HepG2 (cell line): ENCODE data around the gene JPH4. TPM values are rescaled to one million over a fixed set of nuclear protein-coding genes. Genes with fewer than 3 reads are reported as not detected.

Experiments
- ATAC-seq: fragments of 200-7000 bp; cut with Tn5 transposase; 3 replicates; pipeline ENCODE4 v1.9.1; 2020; ENCODE audit warnings: mild to moderate bottlenecking, moderate library complexity
- BruUV-seq: library from RNA; stranded (reverse); fragments of 400-500 nt; replicated peaks from 2 replicates; lab custom pipeline; 2021; lab: Mats Ljungman, UMichigan
- CTCF ChIA-PET: fragments of 300-600 bp; formaldehyde crosslinking; extraction: SDS; loops from one replicate; lab custom pipeline; 2021; ENCODE audit warnings: low total read pairs, inconsistent platforms, low intra/inter-chr PET ratio; lab: Yijun Ruan, JAX
- POLR2A ChIA-PET: fragments of 350-600 bp; sonication (Branson Sonifier 250); formaldehyde crosslinking; loops from one replicate; lab custom pipeline; 2020; ENCODE audit warnings: antibody characterized with exemption, inconsistent platforms; lab: Yijun Ruan, JAX
- DNase-seq: peaks from one replicate; pipeline ENCODE4 v3.0.0-alpha.2; 2015; ENCODE audit warnings: low spot score
- FAIRE-seq: peaks from 3 replicates; lab custom pipeline; 2011; peaks lifted over from hg19 to GRCh38; lab: Jason Lieb, UNC
- H2AFZ ChIP-seq: one replicate; pipeline ENCODE4 v1.6.1; 2011; ENCODE audit warnings: low read length, inconsistent platforms
- H3K27ac ChIP-seq: fragments of 300-600 bp; 3 replicates; pipeline ENCODE4 v1.8.0; 2011; ENCODE audit warnings: mixed run types, mild to moderate bottlenecking, mixed read lengths, low read length, inconsistent platforms; ENCODE audit not compliant: insufficient read depth; ENCODE audit errors: extremely low read length
- H3K27me3 ChIP-seq, 2 experiments: fragments of 200-600 bp in 1 of 2; 2 replicates in 1 of 2; 3 replicates in 1 of 2; pipeline versions ENCODE4 v1.6.0 to v1.8.0; 2011; ENCODE audit warnings: low read length in 2 of 2, mild to moderate bottlenecking in 2 of 2, moderate library complexity in 2 of 2, inconsistent platforms in 1 of 2; ENCODE audit not compliant: insufficient read depth in 2 of 2, control insufficient read depth in 1 of 2
- H3K36me3 ChIP-seq, 2 experiments: fragments of 200-600 bp in 1 of 2; replicated peaks in 1 of 2; 2 replicates in 1 of 2; 3 replicates in 1 of 2; pipeline versions ENCODE4 v1.5.1 to v1.8.0; 2011; ENCODE audit warnings: low read length in 2 of 2, inconsistent platforms in 1 of 2; ENCODE audit not compliant: insufficient read depth in 2 of 2, control insufficient read depth in 1 of 2
- H3K4me1 ChIP-seq: 2 replicates; pipeline ENCODE4 v1.5.1; 2012; ENCODE audit warnings: low read length, inconsistent platforms; ENCODE audit not compliant: insufficient read depth
- H3K4me2 ChIP-seq: 2 replicates; pipeline ENCODE4 v1.6.0; 2011; ENCODE audit warnings: low read depth, low read length, inconsistent platforms
- H3K4me3 ChIP-seq, 3 experiments: fragments of 200-600 bp in 1 of 3; sonication (generic), shearing (Covaris generic) in 1 of 3; replicated peaks in 1 of 3; 2 replicates each; pipeline ENCODE4 v1.5.1; 2011 to 2016; ENCODE audit warnings: low read length in 3 of 3, inconsistent platforms in 2 of 3, low read depth in 2 of 3, mild to moderate bottlenecking in 2 of 3, control low read depth in 1 of 3, mixed read lengths in 1 of 3; ENCODE audit not compliant: insufficient read depth in 1 of 3
- H3K79me2 ChIP-seq: one replicate; pipeline ENCODE4 v1.6.1; 2011; ENCODE audit warnings: low read length, inconsistent platforms; ENCODE audit not compliant: insufficient read depth
- H3K9ac ChIP-seq: 2 replicates; pipeline ENCODE4 v1.6.0; 2011; ENCODE audit warnings: mild to moderate bottlenecking, low read depth, low read length, inconsistent platforms; ENCODE audit not compliant: insufficient read depth
- H3K9me3 ChIP-seq: 2 replicates; pipeline ENCODE4 v1.5.1; 2012; ENCODE audit warnings: mild to moderate bottlenecking, low read length
- H4K20me1 ChIP-seq: 2 replicates; pipeline ENCODE4 v1.6.0; 2011; ENCODE audit warnings: inconsistent platforms, mild to moderate bottlenecking, low read length, moderate library complexity; ENCODE audit not compliant: insufficient read depth
- ATM ChIP-seq: fragments of 450-650 bp; IDR thresholded peaks from 2 replicates; pipeline ENCODE4 v1.7.1; 2017; ENCODE audit warnings: mild to moderate bottlenecking, borderline replicate concordance
- CEBPZ ChIP-seq: IDR thresholded peaks from 2 replicates; pipeline ENCODE4 v1.6.1; 2012; ENCODE audit warnings: low read length, improper control_type of control experiment
- HNF4A ChIP-seq: sonication (generic); formaldehyde crosslinking; IDR thresholded peaks from 2 replicates; pipeline ENCODE4 v1.4.0; 2020; ENCODE audit warnings: missing genetic modification reagents
- HNRNPL ChIP-seq: fragments of 200-400 bp; formaldehyde crosslinking; IDR thresholded peaks from 2 replicates; pipeline ENCODE4 v1.6.1; 2017; ENCODE audit warnings: mild to moderate bottlenecking, low read depth, low read length
- KAT2B ChIP-seq: fragments of 150-350 bp; IDR thresholded peaks from 2 replicates; pipeline ENCODE4 v1.6.1; 2014; ENCODE audit warnings: low read depth, low read length, borderline replicate concordance
- KLF11 ChIP-seq: IDR thresholded peaks from 2 replicates; pipeline ENCODE4 v1.6.1; 2016; ENCODE audit warnings: missing compliant biosample characterization
- MXD1 ChIP-seq: sonication (generic); formaldehyde crosslinking; IDR thresholded peaks from 2 replicates; pipeline ENCODE4 v1.4.0; 2020; ENCODE audit warnings: mild to moderate bottlenecking, missing genetic modification reagents
- PRPF4 ChIP-seq: fragments of 200-400 bp; formaldehyde crosslinking; IDR thresholded peaks from 2 replicates; pipeline ENCODE4 v1.6.1; 2016; ENCODE audit warnings: low read length, low read depth; ENCODE audit not compliant: poor library complexity, severe bottlenecking
- RARA ChIP-seq: IDR thresholded peaks from 2 replicates; pipeline ENCODE4 v1.6.1; 2016; ENCODE audit warnings: missing genetic modification reagents, missing compliant biosample characterization
- RXRB ChIP-seq: IDR thresholded peaks from 2 replicates; pipeline ENCODE4 v1.6.1; 2016; ENCODE audit warnings: borderline replicate concordance, missing genetic modification reagents, missing compliant biosample characterization
- SP2 ChIP-seq: sonication (generic); formaldehyde crosslinking; IDR thresholded peaks from 2 replicates; pipeline ENCODE4 v1.5.1; 2020; ENCODE audit warnings: mild to moderate bottlenecking, missing genetic modification reagents
- YEATS2 ChIP-seq: sonication (generic); formaldehyde crosslinking; IDR thresholded peaks from 2 replicates; pipeline ENCODE4 v1.4.0; 2020; ENCODE audit warnings: missing genetic modification reagents, borderline replicate concordance
- ZBTB20 ChIP-seq: sonication (generic); formaldehyde crosslinking; IDR thresholded peaks from 2 replicates; pipeline ENCODE4 v1.8.1; 2023; ENCODE audit warnings: missing genetic modification reagents, low read depth, mild to moderate bottlenecking, borderline replicate concordance
- ZNF17 ChIP-seq: sonication (generic); formaldehyde crosslinking; IDR thresholded peaks from 2 replicates; pipeline ENCODE4 v1.5.0; 2020; ENCODE audit warnings: mild to moderate bottlenecking, missing genetic modification reagents
- ZNF546 ChIP-seq: sonication (generic); formaldehyde crosslinking; conservative IDR thresholded peaks from 2 replicates; pipeline ENCODE4 v1.8.1; 2023; ENCODE audit warnings: mild to moderate bottlenecking, missing genetic modification reagents
- ZNF800 ChIP-seq: sonication (generic); formaldehyde crosslinking; IDR thresholded peaks from 2 replicates; pipeline ENCODE4 v1.4.0; 2020; ENCODE audit warnings: missing genetic modification reagents
- ZUFSP ChIP-seq: sonication (generic); formaldehyde crosslinking; IDR thresholded peaks from 2 replicates; pipeline ENCODE4 v1.9.0; 2021; ENCODE audit warnings: missing genetic modification reagents, mild to moderate bottlenecking, borderline replicate concordance
- WGBS: methylation state at CpG from one replicate; pipeline ENCODE4 v1.1.6; 2017; ENCODE audit warnings: low lambda C conversion rate; 5-methylcytosine and 5-hydroxymethylcytosine counted together
- in situ Hi-C: cut with HindIII; loops from 2 replicates; pipeline ENCODE4 v1.10.0; 2017; ENCODE audit warnings: low pct_unique_long_range_greater_than_20kb; ENCODE audit not compliant: extremely low pct_ligation_motif_present
- intact Hi-C: fragments of 100-400 bp; cut with micrococcal nuclease; formaldehyde crosslinking; loops from one replicate; pipeline ENCODE4 v1.10.0; 2022; ENCODE audit not compliant: unreplicated experiment
- polyA plus RNA-seq, 8 experiments: library from polyadenylated mRNA; depleted of rRNA in 3 of 8; stranded (reverse) in 7 of 8; unstranded in 1 of 8; fragments of >200 nt; fragmentation: Illumina TruSeq in 4 of 8; extraction: Trizol in 4 of 8; gene quantifications; 2 replicates each; pipeline versions ENCODE4 v1.2.1 to v1.2.3, GENCODE V29; 2011 to 2016; ENCODE audit warnings: low read depth in 4 of 8, missing spikeins in 1 of 8, mixed read lengths in 1 of 8; ENCODE audit not compliant: insufficient read depth in 1 of 8
- total RNA-seq, 5 experiments: library from RNA; depleted of rRNA; stranded (reverse); fragments of >200 nt; fragmentation: Illumina TruSeq; extraction: Trizol; gene quantifications; 2 replicates each; pipeline ENCODE4 v1.2.3, GENCODE V29; 2016; ENCODE audit warnings: low read depth in 1 of 5

The JPH4 gene
- total and polyA plus RNA-seq, 2 of the 13 experiments (the other 11 are each of a cell fraction or from before 2014, with no cell fraction given), result 0.08 to 0.22 TPM

- no peak for FAIRE-seq
- CTCF ChIA-PET, result interaction anchor here (1.8 to 5.9 kb wide), 5 partner anchors 44 to 364 kb away, joined by 6 to 207 read pairs (median 26); partner anchors contain the start of genes DHRS2 and DHRS4
- no peak for DNase-seq
- H3K4me3 ChIP-seq, result no peak overlapping the region
- no peak overlapping the region for H3K4me2 ChIP-seq
- H3K36me3 ChIP-seq, result no peaks in the 10 kb centered on the region
- no peak overlapping the region for H3K27ac ChIP-seq
- POLR2A ChIA-PET, result interaction anchor here (0.9 to 7.8 kb wide), 9 partner anchors 9 to 504 kb away, joined by 3 to 787 read pairs (median 6); partner anchors contain the start of genes DHRS2 and PCK2
- WGBS, result 57% methylated on average over 4 of the region's 4 CpGs
- no peaks in the 10 kb centered on the region for H3K79me2 ChIP-seq
- no peaks in the 10 kb centered on the region for H3K9me3 ChIP-seq
- no peaks in the 10 kb centered on the region for H4K20me1 ChIP-seq
- no TSS peak for BruUV-seq
- H3K4me1 ChIP-seq, result peaks cover 24% of the 10 kb centered on the region
- no peak overlapping the region for H3K9ac ChIP-seq
- intact Hi-C loops, result no loop called here
- ATAC-seq, result peak; percentile 7
- no peak overlapping the region for H2AFZ ChIP-seq
- no peaks in the 10 kb centered on the region for H3K27me3 ChIP-seq
- in situ Hi-C loops, result no loop called here
- TF ChIP-seq MXD1 (no peak), HNRNPL (no peak), RARA (CRISPR knock-in tag) (0 out of 2 replicates have a peak, but pooled peaks have one; percentile 32), ZNF800 (no peak), KAT2B (no peak), ZUFSP (CRISPR knock-in tag) (no peak), ZBTB20 (CRISPR knock-in tag) (no peak), RXRB (CRISPR knock-in tag) (no peak), HNF4A (peak; percentile 29; the same call in 1 of the 2 replicates), YEATS2 (no peak), ZNF17 (CRISPR knock-in tag) (no peak), KLF11 (CRISPR knock-in tag) (no peak), PRPF4 (no peak), SP2 (CRISPR knock-in tag) (no peak), CEBPZ (no peak), ZNF546 (CRISPR knock-in tag) (no peak), ATM (no peak)
These were observed 11.6 kb upstream of the JPH4 start for GRCh38 chr14:23590198-23590597.
